ENCODE results near the gene MTM1. TPM values are rescaled to one million over a fixed set of nuclear protein-coding genes. Genes with fewer than 3 reads are reported as not detected.

The MTM1 gene
- total and polyA plus RNA-seq, 2 donors (not counting 1 experiment from before 2014, with no cell fraction given), result 8.7 to 29.8 TPM

- Mint-ChIP-seq H3K9me3 (ENCODE audit: insufficient read depth) (no peaks in the 10 kb centered on the region), H3K27ac (peak overlapping the region; percentile 32), H3K27me3 (no peaks in the 10 kb centered on the region), H3K4me3 (no peak overlapping the region), H3K4me1 (peaks cover 58% of the 10 kb centered on the region)
- Histone ChIP-seq H4K20me1 (ENCODE audit: control insufficient read depth, insufficient read depth, low read length, poor library complexity, severe bottlenecking) (no peaks in the 10 kb centered on the region), H3K4me1 (ENCODE audit: control insufficient read depth in 2 of 2, insufficient read depth in 2 of 2, low read length in 2 of 2) (peaks cover 42 to 54% of the 10 kb centered on the region in 2 donors), H3K79me2 (ENCODE audit: control insufficient read depth, insufficient read depth, low read length) (peaks cover 88% of the 10 kb centered on the region), H3K4me2 (replicated peaks; ENCODE audit: low read depth, low read length, poor library complexity, severe bottlenecking) (no peak overlapping the region), H3K27ac (ENCODE audit: low read length in 2 of 2) (peak overlapping the region in 1 of 2 donors; percentile 28), H3K27me3 (replicated peaks in 1 of 4; ENCODE audit: control extremely low read depth in 1 of 4, control insufficient read depth in 3 of 4, insufficient read depth in 4 of 4, low read length in 3 of 4) (no peaks in the 10 kb centered on the region), H3K36me3 (replicated peaks in 1 of 2; ENCODE audit: control extremely low read depth in 1 of 2, control insufficient read depth in 1 of 2, extremely low read depth in 1 of 2, insufficient read depth in 2 of 2, low read length in 1 of 2) (peaks cover 0 to 31% of the 10 kb centered on the region in 2 experiments), H3K9me3 (ENCODE audit: control extremely low read depth in 1 of 3, control insufficient read depth in 2 of 3, insufficient read depth in 1 of 3, low read length in 2 of 3) (no peaks in the 10 kb centered on the region), H2AFZ (ENCODE audit: insufficient read depth, low read depth, low read length, poor library complexity, severe bottlenecking) (no peak overlapping the region), H3K4me3 (ENCODE audit: control extremely low read depth in 1 of 5, extremely low read depth in 1 of 5, insufficient read depth in 1 of 5, low read depth in 2 of 5, low read length in 4 of 5) (no peak overlapping the region), H3K9ac (ENCODE audit: low read length) (no peak overlapping the region)
- no CpG with 5 or more reads among the region's 2 CpGs for WGBS (ENCODE audit: insufficient coverage)
- CTCF ChIA-PET, result interaction anchor here (1.3 to 5.2 kb wide), 4 partner anchors 12 to 25 kb away, joined by 4 to 49 read pairs (median 12); no protein-coding TSS in a partner anchor
- TF ChIP-seq EZH2 (IDR thresholded peaks at IDR 0.05; ENCODE audit: borderline replicate concordance, insufficient read depth, low read depth, low read length, poor library complexity, severe bottlenecking) (no peak), CTCF (IDR thresholded peaks at IDR 0.05) (no peak)
- POLR2A ChIA-PET, result no interaction called here
- ATAC-seq (ENCODE audit: low read depth), result no peak
- no peak for DNase-seq
- intact Hi-C loops (cut with micrococcal nuclease), result loop anchor here (5.0 kb wide), 2 partner anchors 38 to 337 kb away; partner anchors contain the start of gene MAMLD1
Measured at GRCh38 chrX:150698981-150699380, 130.6 kb downstream of the MTM1 start.

- Histone ChIP-seq H3K4me1 (ENCODE audit: control insufficient read depth in 2 of 2, insufficient read depth in 2 of 2, low read length in 2 of 2) (peaks cover 33 to 42% of the 10 kb centered on the region in 2 donors), H3K9ac (ENCODE audit: low read length) (no peak overlapping the region), H3K4me2 (replicated peaks; ENCODE audit: low read depth, low read length, poor library complexity, severe bottlenecking) (peak overlapping the region; percentile 31), H3K36me3 (replicated peaks in 1 of 2; ENCODE audit: control extremely low read depth in 1 of 2, control insufficient read depth in 1 of 2, extremely low read depth in 1 of 2, insufficient read depth in 2 of 2, low read length in 1 of 2) (peaks cover 0 to 36% of the 10 kb centered on the region in 2 experiments), H3K79me2 (ENCODE audit: control insufficient read depth, insufficient read depth, low read length) (peaks cover 96% of the 10 kb centered on the region), H4K20me1 (ENCODE audit: control insufficient read depth, insufficient read depth, low read length, poor library complexity, severe bottlenecking) (peaks cover 5% of the 10 kb centered on the region), H3K4me3 (ENCODE audit: control extremely low read depth in 1 of 5, extremely low read depth in 1 of 5, insufficient read depth in 1 of 5, low read depth in 2 of 5, low read length in 4 of 5) (no peak overlapping the region), H3K27ac (ENCODE audit: low read length in 2 of 2) (peak overlapping the region in 1 of 2 donors; percentile 0), H3K9me3 (ENCODE audit: control extremely low read depth in 1 of 3, control insufficient read depth in 2 of 3, insufficient read depth in 1 of 3, low read length in 2 of 3) (no peaks in the 10 kb centered on the region), H3K27me3 (replicated peaks in 1 of 4; ENCODE audit: control extremely low read depth in 1 of 4, control insufficient read depth in 3 of 4, insufficient read depth in 4 of 4, low read length in 3 of 4) (no peaks in the 10 kb centered on the region), H2AFZ (ENCODE audit: insufficient read depth, low read depth, low read length, poor library complexity, severe bottlenecking) (no peak overlapping the region)
- ATAC-seq (ENCODE audit: low read depth), result no peak
- no peaks in the 10 kb centered on the region for H3K27me3 Mint-ChIP-seq
- intact Hi-C loops (cut with micrococcal nuclease), result no loop called here
- CTCF ChIA-PET, result interaction anchor here (0.9 to 5.2 kb wide), 8 partner anchors 11 to 750 kb away, joined by 3 to 49 read pairs (median 4); no protein-coding TSS in a partner anchor
- TF ChIP-seq EZH2 (IDR thresholded peaks at IDR 0.05; ENCODE audit: borderline replicate concordance, insufficient read depth, low read depth, low read length, poor library complexity, severe bottlenecking) (no peak), CTCF (IDR thresholded peaks at IDR 0.05) (no peak)
- no peaks in the 10 kb centered on the region for H3K9me3 Mint-ChIP-seq (ENCODE audit: insufficient read depth)
- POLR2A ChIA-PET, result interaction anchor here (1.0 kb wide), 1 partner anchor 760 kb away, joined by 3 read pairs; no protein-coding TSS in a partner anchor
- H3K4me3 Mint-ChIP-seq, result peak overlapping the region; percentile 44
- H3K27ac Mint-ChIP-seq, result peak overlapping the region; percentile 74
- peaks cover 50% of the 10 kb centered on the region for H3K4me1 Mint-ChIP-seq
- no peak for DNase-seq
Measured at GRCh38 chrX:150700107-150700506, 131.7 kb downstream of the MTM1 start.

Data from B cell (primary cell).